ENCODE measurements around the gene VIL1. TPM values are rescaled to one million over a fixed set of nuclear protein-coding genes. Genes with fewer than 3 reads are reported as not detected.

The VIL1 gene
- total and polyA plus RNA-seq, 8 donors: 10.1 to 27.9 (median 13.3) TPM

DNA sequence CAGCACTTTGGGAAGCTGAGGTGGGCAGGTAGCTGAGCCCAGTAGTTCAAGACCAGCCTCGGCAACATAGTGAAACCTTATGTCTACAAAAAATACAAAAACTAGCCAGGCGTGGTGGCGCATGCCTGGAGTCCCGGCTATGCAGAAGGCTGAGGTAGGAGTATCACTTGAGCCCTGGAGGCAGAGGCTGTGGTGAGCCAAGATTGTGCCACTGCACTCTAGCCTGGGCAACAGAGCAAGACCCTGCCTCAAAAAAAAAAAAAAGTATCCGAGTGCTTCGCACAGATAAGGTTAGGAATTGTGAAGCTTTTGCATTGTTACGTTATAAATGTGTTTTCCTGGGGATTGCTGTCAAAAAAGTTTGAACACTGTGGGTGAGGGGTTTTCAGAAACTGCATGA lies 15.1 kb upstream of the VIL1 start:
- Histone ChIP-seq H3K9me3 (no peaks in the 10 kb centered on the region), H3K4me3 (no peak overlapping the region), H3K36me3 (peaks cover 0 to 37% (median 13%) of the 10 kb centered on the region in 3 donors), H3K4me1 (peaks cover 10 to 19% (median 17%) of the 10 kb centered on the region in 3 donors), H3K27ac (no peak overlapping the region), H3K27me3 (no peaks in the 10 kb centered on the region)
- intact Hi-C loops (cut with DNase I): loop anchor here in 1 of 3 donors (10.0 kb wide), 1 partner anchor 251 kb away; the partner anchor contains the start of genes BCS1L and ZNF142
- TF ChIP-seq CTCF (IDR thresholded peaks at IDR 0.05): no peak
- ATAC-seq: no peak
- 75 to 86% methylated on average over 7 of the region's 7 CpGs for WGBS, 2 donors
- FAIRE-seq: no peak
- no peak for DNase-seq

- H3K4me3 ChIP-seq: no peak overlapping the region
- no peak overlapping the region for H3K27ac ChIP-seq
- H3K9me3 ChIP-seq: no peaks in the 10 kb centered on the region
- DNase-seq (peak in 4 of 6 donors; percentile 21 to 74 (median 47)), ATAC-seq (no peak), FAIRE-seq (no peak)
- peaks cover 0 to 37% (median 13%) of the 10 kb centered on the region in 3 donors for H3K36me3 ChIP-seq
- peaks cover 10 to 19% (median 17%) of the 10 kb centered on the region in 3 donors for H3K4me1 ChIP-seq
- intact Hi-C loops (cut with DNase I): loop anchor here in 2 of 3 donors (5.0 to 10.0 kb wide), 2 partner anchors 248 to 250 kb away; partner anchors contain the start of genes BCS1L (in 1 of the 2) and ZNF142 (in 1 of the 2)
- 79 to 86% methylated on average over 16 of the region's 16 CpGs for whole genome bisulfite sequencing, 2 donors
- H3K27me3 ChIP-seq: no peaks in the 10 kb centered on the region
- TF ChIP-seq CTCF (IDR thresholded peaks at IDR 0.05): no peak
Measured at GRCh38 chr2:218404351-218405085, 14.4 kb upstream of the VIL1 start.

DNA sequence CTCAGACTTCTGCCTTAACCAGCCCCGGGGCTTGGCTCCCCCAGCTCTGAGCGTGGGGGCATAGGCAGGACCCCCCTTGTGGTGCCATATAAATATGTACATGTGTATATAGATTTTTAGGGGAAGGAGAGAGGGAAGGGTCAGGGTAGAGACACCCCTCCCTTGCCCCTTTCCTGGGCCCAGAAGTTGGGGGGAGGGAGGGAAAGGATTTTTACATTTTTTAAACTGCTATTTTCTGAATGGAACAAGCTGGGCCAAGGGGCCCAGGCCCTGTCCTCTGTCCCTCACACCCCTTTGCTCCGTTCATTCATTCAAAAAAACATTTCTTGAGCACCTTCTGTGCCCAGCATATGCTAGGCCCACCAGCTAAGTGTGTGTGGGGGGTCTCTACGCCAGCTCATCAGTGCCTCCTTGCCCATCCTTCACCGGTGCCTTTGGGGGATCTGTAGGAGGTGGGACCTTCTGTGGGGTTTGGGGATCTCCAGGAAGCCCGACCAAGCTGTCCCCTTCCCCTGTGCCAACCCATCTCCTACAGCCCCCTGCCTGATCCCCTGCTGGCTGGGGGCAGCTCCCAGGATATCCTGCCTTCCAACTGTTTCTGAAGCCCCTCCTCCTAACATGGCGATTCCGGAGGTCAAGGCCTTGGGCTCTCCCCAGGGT lies 13.7 kb upstream of the VIL1 start:
- Histone ChIP-seq H3K9me3 (no peaks in the 10 kb centered on the region), H3K4me1 (peaks cover 10 to 19% (median 17%) of the 10 kb centered on the region in 3 donors), H3K27ac (peak overlapping the region in 3 of 4 donors; percentile 64 to 89 (median 72)), H3K27me3 (no peaks in the 10 kb centered on the region), H3K36me3 (peaks cover 0 to 37% (median 13%) of the 10 kb centered on the region in 3 donors), H3K4me3 (peak overlapping the region in 1 of 4 donors; percentile 44)
- FAIRE-seq: no peak
- WGBS, 2 donors: 52 to 53% methylated on average over 8 of the region's 8 CpGs
- peak in 2 of 6 donors; percentile 51 to 62 for DNase-seq
- no peak for TF ChIP-seq CTCF (IDR thresholded peaks at IDR 0.05)
- ATAC-seq: no peak
- intact Hi-C loops (cut with DNase I): loop anchor here in 2 of 3 donors (5.0 to 10.0 kb wide), 2 partner anchors 247 to 250 kb away; partner anchors contain the start of genes BCS1L (in 1 of the 2) and ZNF142 (in 1 of the 2)

DNA sequence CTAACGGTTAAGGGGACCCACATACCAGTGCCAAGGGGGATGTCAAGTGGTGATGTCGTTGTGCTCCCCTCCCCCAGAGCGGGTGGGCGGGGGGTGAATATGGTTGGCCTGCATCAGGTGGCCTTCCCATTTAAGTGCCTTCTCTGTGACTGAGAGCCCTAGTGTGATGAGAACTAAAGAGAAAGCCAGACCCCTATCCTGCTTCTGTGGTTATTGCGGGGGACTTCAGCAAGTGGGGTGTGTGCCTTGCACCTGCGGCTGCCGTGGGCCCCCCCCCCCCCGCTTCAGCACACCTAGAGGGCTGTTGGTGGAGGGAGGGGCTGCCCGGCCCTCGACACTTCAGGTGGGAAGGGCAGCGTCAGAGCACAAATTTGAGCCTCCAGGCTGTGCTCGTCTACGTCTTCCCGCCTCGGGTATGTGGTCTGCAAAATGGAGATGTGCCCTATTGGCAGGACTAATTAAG lies 13.1 kb upstream of the VIL1 start:
- 2 to 5% methylated on average over 15 of the region's 15 CpGs for WGBS, 2 donors
- Histone ChIP-seq H3K27ac (peak overlapping the region; percentile 64 to 89 (median 68)), H3K4me3 (peak overlapping the region in 2 of 4 donors; percentile 34 to 44), H3K9me3 (no peaks in the 10 kb centered on the region), H3K27me3 (no peaks in the 10 kb centered on the region), H3K4me1 (peaks cover 10 to 19% (median 17%) of the 10 kb centered on the region in 3 donors), H3K36me3 (peaks cover 0 to 37% (median 13%) of the 10 kb centered on the region in 3 donors)
- DNase-seq (peak in 3 of 6 donors; percentile 66 to 79 (median 72)), ATAC-seq (peak; percentile 3 to 19 (median 9)), FAIRE-seq (no peak)
- intact Hi-C loops (cut with DNase I): loop anchor here in 2 of 3 donors (5.0 to 10.0 kb wide), 2 partner anchors 247 to 249 kb away; partner anchors contain the start of genes BCS1L (in 1 of the 2) and ZNF142 (in 1 of the 2)
- TF ChIP-seq CTCF (IDR thresholded peaks at IDR 0.05): no peak

Measured in pancreas (tissue), 10 donors.